ENCODE measurements around the gene MAP3K20.
"Not testable (repeated sequence)": the region's sequence is repeated elsewhere in the genome, so short reads cannot be mapped to it uniquely, and the experiment has no call there.

The MAP3K20 gene

GRCh38 chr2:173118395-173118794 is 42.7 kb downstream of the MAP3K20 start:
- TF ChIP-seq TAF1 (IDR thresholded peaks at IDR 0.05; ENCODE audit: borderline replicate concordance, low read depth, low read length) (no peak), POLR2AphosphoS5 (IDR thresholded peaks at IDR 0.05; ENCODE audit: low read depth, low read length) (no peak), POLR2A (IDR thresholded peaks at IDR 0.05; ENCODE audit: low read depth, low read length) (no peak)
- DNase-seq (ENCODE audit: insufficient read length) = no peak
- FAIRE-seq = no peak

GRCh38 chr2:173119069-173119807 is 43.6 kb downstream of the MAP3K20 start:
- FAIRE-seq (peak; percentile 86), DNase-seq (ENCODE audit: insufficient read length) (no peak)
- TF ChIP-seq POLR2AphosphoS5 (IDR thresholded peaks at IDR 0.05; ENCODE audit: low read depth, low read length) (no peak), TAF1 (IDR thresholded peaks at IDR 0.05; ENCODE audit: borderline replicate concordance, low read depth, low read length) (no peak), POLR2A (IDR thresholded peaks at IDR 0.05; ENCODE audit: low read depth, low read length) (no peak)

- no peak for TF ChIP-seq POLR2AphosphoS5 (IDR thresholded peaks at IDR 0.05; ENCODE audit: low read depth, low read length)
- TF ChIP-seq TAF1 (IDR thresholded peaks at IDR 0.05; ENCODE audit: borderline replicate concordance, low read depth, low read length) = no peak
- no peak for TF ChIP-seq POLR2A (IDR thresholded peaks at IDR 0.05; ENCODE audit: low read depth, low read length)
- DNase-seq (ENCODE audit: insufficient read length) = no peak
- no peak for FAIRE-seq
These were observed 44.3 kb downstream of the MAP3K20 start for GRCh38 chr2:173119944-173120343.

GRCh38 chr2:173122936-173123335 is 47.3 kb downstream of the MAP3K20 start:
- no peak for FAIRE-seq
- no peak for TF ChIP-seq POLR2A (IDR thresholded peaks at IDR 0.05; ENCODE audit: low read depth, low read length)
- TF ChIP-seq POLR2AphosphoS5 (IDR thresholded peaks at IDR 0.05; ENCODE audit: low read depth, low read length) = no peak
- no peak for TF ChIP-seq TAF1 (IDR thresholded peaks at IDR 0.05; ENCODE audit: borderline replicate concordance, low read depth, low read length)
- DNase-seq (ENCODE audit: insufficient read length) = no peak

- FAIRE-seq (no peak), DNase-seq (ENCODE audit: insufficient read length) (no peak)
- TF ChIP-seq POLR2AphosphoS5 (IDR thresholded peaks at IDR 0.05; ENCODE audit: low read depth, low read length) (no peak), TAF1 (IDR thresholded peaks at IDR 0.05; ENCODE audit: borderline replicate concordance, low read depth, low read length) (no peak), POLR2A (IDR thresholded peaks at IDR 0.05; ENCODE audit: low read depth, low read length) (no peak)
These were observed 48.8 kb downstream of the MAP3K20 start for GRCh38 chr2:173124441-173124840.

GRCh38 chr2:173126819-173127218 is 51.2 kb downstream of the MAP3K20 start:
- TF ChIP-seq TAF1 (IDR thresholded peaks at IDR 0.05; ENCODE audit: borderline replicate concordance, low read depth, low read length) (no peak), POLR2A (IDR thresholded peaks at IDR 0.05; ENCODE audit: low read depth, low read length) (no peak), POLR2AphosphoS5 (IDR thresholded peaks at IDR 0.05; ENCODE audit: low read depth, low read length) (no peak)
- peak; percentile 30 for FAIRE-seq
- DNase-seq (ENCODE audit: insufficient read length) = no peak

- DNase-seq (ENCODE audit: insufficient read length); FAIRE-seq: not testable (repeated sequence)
These were observed 52.5 kb downstream of the MAP3K20 start for GRCh38 chr2:173128132-173128531.

- DNase-seq (ENCODE audit: insufficient read length) (no peak), FAIRE-seq (no peak)
- TF ChIP-seq POLR2AphosphoS5 (IDR thresholded peaks at IDR 0.05; ENCODE audit: low read depth, low read length) (no peak), TAF1 (IDR thresholded peaks at IDR 0.05; ENCODE audit: borderline replicate concordance, low read depth, low read length) (no peak), POLR2A (IDR thresholded peaks at IDR 0.05; ENCODE audit: low read depth, low read length) (no peak)
These were observed 55.1 kb downstream of the MAP3K20 start for GRCh38 chr2:173130496-173131465.

GRCh38 chr2:173132531-173132930 is 56.9 kb downstream of the MAP3K20 start:
- no peak for DNase-seq (ENCODE audit: insufficient read length)
- TF ChIP-seq TAF1 (IDR thresholded peaks at IDR 0.05; ENCODE audit: borderline replicate concordance, low read depth, low read length) (no peak), POLR2A (IDR thresholded peaks at IDR 0.05; ENCODE audit: low read depth, low read length) (no peak), POLR2AphosphoS5 (IDR thresholded peaks at IDR 0.05; ENCODE audit: low read depth, low read length) (no peak)
- FAIRE-seq = peak; percentile 58

GRCh38 chr2:173134703-173135102 is 59.1 kb downstream of the MAP3K20 start:
- no peak for TF ChIP-seq POLR2AphosphoS5 (IDR thresholded peaks at IDR 0.05; ENCODE audit: low read depth, low read length)
- no peak for TF ChIP-seq POLR2A (IDR thresholded peaks at IDR 0.05; ENCODE audit: low read depth, low read length)
- TF ChIP-seq TAF1 (IDR thresholded peaks at IDR 0.05; ENCODE audit: borderline replicate concordance, low read depth, low read length) = no peak
- DNase-seq (ENCODE audit: insufficient read length) (no peak), FAIRE-seq (no peak)

- DNase-seq (ENCODE audit: insufficient read length) = no peak
- TF ChIP-seq POLR2AphosphoS5 (IDR thresholded peaks at IDR 0.05; ENCODE audit: low read depth, low read length) = no peak
- no peak for TF ChIP-seq POLR2A (IDR thresholded peaks at IDR 0.05; ENCODE audit: low read depth, low read length)
- FAIRE-seq = no peak
These were observed 60.4 kb downstream of the MAP3K20 start for GRCh38 chr2:173136067-173136466.

- FAIRE-seq (no peak), DNase-seq (ENCODE audit: insufficient read length) (no peak)
- no peak for TF ChIP-seq POLR2A (IDR thresholded peaks at IDR 0.05; ENCODE audit: low read depth, low read length)
- TF ChIP-seq TAF1 (IDR thresholded peaks at IDR 0.05; ENCODE audit: borderline replicate concordance, low read depth, low read length) = no peak
These were observed 61.0 kb downstream of the MAP3K20 start for GRCh38 chr2:173136599-173136998.
